NOMO-1 (cell line): ENCODE data around the gene COX7C.
"Not testable (repeated sequence)": the region's sequence is repeated elsewhere in the genome, so short reads cannot be mapped to it uniquely, and the experiment has no call there.

ENCODE experiments used
- DNase-seq, 2 experiments: peaks; one replicate each; lab custom pipeline; 2025; ENCODE audit not compliant: unreplicated experiment in 2 of 2; lab: John Stamatoyannopoulos, UW

The COX7C gene, protein sequence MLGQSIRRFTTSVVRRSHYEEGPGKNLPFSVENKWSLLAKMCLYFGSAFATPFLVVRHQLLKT

GRCh38 chr5:86617756-86618576 is at the start of gene COX7C:
Gene COX7C, plus strand, starts transcription at chr5:86617941. Its CDS starts 115 bp downstream, at chr5:86618056.
- peak; percentile 96 for DNase-seq

DNA sequence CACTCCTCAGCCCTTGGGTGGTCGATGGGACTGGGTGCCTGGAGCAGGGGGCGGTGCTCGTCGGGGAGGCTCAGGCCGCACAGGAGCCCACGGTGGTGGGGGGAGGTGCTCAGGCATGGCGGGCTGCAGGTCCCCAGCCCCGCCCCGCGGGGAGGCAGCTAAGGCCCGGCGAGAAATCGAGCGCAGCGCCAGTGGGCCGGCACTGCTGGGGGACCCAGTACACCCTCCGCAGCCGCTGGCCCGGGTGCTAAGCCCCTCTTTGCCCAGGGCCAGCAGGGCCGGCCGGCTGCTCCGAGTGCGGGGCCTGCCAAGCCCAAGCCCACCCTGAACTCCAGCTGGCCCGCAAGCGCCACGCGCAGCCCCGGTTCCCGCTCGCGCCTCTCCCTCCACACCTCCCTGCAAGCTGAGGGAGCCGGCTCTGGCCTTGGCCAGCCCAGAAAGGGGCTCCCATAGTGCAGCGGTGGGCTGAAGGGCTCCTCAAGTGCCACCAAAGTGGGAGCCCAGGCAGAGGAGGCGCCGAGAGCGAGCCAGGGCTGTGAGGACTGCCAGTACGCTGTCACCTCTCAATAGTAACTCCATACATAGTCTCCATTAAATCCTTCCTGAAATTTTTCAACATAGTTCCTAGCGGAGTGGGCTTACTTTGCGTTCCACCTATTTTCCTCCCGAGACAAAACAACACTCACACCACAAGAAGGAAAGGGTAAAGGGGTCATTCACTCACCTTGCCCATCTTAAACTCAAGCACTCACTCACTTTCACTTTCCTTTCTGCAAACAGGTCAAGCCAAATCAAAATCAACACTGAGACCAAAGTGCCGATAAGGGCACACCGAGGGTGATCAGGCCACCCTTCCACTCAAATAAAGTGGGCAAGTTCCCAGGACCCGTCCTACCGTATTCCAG is 48.0 kb upstream of the COX7C start:
- not testable (repeated sequence) for DNase-seq

DNA sequence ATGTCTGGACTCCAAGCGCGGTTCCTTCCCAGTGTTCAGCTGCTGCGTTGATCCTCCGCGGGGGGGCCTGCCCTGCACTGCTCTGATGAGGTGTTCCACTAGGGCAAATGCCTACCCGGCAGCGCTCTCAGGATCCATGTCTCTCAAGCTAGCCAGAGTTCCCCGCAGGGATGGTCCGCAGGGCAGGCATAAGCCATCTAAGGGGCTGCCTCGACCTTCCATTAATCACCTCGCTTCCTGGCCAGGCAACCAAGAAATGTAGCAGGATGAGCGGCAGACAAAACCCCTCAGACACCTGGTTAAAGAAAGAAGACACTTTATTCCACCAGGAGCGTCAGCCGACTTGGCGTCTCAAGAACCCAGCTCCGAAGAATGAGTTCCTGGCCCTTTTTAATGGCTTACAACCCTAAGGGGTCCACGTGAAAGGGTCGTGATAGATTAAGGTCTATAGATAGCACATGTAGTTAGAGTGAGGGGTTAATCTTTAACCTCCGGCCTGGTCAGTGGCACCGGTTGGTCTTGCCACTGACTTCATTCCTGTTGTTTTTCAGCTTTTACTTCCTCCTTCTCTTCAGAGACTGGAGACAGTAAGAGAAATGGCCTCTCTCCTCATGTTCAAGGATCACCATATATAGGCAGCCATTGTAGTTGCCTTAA is 47.2 kb upstream of the COX7C start:
- no peak for DNase-seq

GRCh38 chr5:86571109-86571508 is 46.6 kb upstream of the COX7C start:
- not testable (repeated sequence) for DNase-seq

DNA sequence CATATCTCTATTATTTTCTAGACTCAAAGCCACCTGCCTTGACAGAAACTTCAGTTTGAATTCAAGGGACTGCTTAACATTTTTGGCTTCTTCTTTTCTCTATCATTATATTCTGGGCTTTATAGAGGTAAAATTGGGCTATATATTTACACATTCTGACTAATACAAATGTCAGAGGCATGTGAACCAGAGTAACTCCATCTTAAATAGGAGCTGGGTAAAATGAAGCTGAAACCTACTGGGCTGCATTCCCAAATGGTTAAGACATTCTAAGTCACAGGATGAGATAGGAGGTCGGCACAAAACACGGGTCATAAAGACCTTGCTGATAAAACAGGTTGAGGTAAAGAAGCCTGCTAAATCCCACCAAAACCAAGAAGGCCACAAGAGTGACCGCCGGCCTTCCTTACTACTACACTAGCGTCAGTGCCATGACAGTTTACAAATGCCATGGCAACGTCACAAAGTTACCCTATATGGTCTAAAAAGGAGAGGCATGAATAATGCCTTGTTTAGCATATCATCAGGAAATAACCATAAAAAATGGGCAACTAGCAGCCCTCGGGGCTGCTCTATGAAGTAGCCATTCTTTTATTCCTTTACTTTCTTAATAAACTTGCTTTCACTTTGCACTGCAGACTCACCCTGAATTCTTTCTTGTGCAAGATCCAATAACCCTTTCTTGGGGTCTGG is 44.8 kb upstream of the COX7C start:
- DNase-seq: no peak

DNA sequence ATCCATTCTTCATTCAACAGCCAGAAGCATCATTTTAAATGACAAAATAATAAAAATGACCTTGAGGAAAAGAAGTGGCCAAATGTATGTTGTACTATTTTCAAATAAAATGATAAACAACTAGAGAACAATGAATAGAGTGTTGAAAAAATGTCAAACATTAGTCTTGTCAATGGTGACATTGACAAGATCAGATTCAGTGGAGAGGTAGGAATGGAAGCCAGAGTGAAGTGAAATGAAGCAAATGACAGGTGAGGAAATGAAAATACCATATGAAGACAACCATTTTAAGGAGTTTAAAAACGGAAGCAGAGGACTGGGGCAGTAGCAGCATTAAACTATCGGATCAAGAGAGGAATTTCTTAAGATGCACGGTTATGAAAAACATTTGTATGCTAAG is 38.2 kb upstream of the COX7C start:
- no peak for DNase-seq

DNA sequence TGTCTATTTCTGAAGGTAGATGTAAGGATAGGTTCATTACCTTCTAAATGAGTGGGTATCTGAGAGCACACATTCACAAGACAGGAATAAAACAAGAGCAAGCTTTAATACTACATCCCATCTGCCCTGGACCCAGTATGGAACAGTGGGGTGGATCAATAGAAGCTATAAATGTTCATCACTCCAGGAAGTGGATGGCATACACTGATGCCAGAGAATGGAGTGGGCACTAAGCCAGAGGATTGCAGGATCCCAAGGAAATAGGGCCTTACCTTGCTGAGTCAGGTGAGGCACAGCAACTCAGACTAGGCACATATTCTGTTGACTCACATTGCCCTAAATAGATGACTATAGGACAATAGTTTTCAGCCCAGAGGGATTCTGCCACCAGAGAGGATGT is 21.3 kb upstream of the COX7C start:
- DNase-seq: no peak

DNA sequence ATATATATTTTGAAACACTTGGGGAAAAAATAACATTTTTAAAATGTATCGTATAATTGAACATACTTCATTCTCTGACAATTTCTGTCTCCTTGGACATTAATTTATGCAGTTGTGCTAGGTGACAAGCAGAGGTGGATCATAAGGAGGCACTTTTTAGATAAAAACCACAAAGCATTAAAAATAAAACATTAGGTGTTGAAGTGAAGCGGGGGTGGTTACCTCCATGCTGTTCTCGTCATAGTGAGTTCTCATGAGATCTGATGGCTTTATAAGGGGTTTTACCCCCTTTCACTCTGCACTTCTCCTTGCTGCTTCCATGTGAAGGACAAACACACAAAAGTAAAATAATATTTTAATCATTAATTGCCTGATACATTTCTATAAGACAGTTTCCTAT is 11.9 kb upstream of the COX7C start:
- no peak for DNase-seq

DNA sequence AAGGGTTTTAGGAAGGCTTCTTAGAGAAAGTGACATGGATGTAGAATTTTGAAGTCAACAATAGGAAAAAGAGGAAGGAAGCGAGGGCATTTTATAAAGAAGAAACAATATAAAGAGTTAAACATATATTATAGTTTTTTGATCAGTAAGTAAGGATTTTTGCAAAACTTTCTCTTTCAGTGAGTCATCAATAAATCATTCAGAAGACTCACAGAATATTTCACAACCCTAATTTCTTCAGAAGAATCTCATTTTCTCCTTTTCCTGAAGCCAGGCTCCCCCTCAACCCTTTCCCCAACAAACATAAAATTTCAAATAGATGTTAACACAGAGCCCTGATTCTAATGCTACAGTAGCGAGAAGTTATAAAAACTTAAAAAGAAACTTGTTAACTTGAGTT is 4.3 kb upstream of the COX7C start:
- peak in 1 of 2 experiments; percentile 37 for DNase-seq

DNA sequence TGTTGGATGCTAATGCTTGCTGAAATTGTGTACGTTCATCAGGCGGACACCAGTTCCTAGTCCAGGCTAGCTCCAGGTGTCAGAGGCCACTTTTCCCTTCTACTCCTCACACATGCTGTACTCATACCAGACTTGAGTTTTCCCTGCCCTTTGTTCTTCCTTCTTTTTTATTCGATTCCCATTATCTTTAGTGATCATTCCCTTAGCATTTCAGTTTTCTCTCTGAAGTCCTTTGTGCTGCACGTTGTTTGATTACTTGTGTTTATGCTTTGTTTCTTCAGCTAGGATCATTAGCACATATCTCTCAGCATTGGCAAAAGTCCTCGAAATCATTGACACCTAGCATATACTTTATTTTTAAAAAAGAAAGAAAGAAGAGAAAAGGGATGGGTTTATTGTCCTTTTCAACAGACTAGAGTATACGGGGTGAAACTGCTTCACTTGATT is 409 bp upstream of the COX7C start:
- DNase-seq: no peak

- peak; percentile 49 to 67 for DNase-seq
Measured at GRCh38 chr5:86623785-86624483, 6.2 kb downstream of the COX7C start.

- DNase-seq: no peak
Measured at GRCh38 chr5:86625148-86625547, 7.4 kb downstream of the COX7C start.

DNA sequence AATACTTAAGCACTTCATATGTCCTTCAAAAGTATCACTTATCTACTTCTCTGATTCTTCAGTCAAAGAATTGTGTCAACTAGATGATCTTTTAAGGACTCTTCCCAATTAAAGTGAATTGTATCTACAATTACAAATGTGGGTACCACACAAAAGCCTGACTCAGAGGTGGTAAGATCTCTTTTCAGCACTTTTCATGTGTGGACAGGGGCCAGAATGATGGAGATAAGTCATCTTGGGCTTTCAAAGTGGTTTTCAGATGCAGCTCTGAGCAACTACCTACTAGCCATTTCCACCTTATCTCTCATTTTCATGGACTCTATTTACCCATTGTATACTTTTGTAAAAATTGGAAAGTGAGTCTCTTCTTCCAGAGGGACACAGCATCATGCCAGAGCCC is 8.4 kb downstream of the COX7C start:
- no peak for DNase-seq

- no peak for DNase-seq
Measured at GRCh38 chr5:86631165-86631564, 13.4 kb downstream of the COX7C start.

- no peak for DNase-seq
Measured at GRCh38 chr5:86640998-86641397, 23.3 kb downstream of the COX7C start.

GRCh38 chr5:86644843-86645242 is 27.1 kb downstream of the COX7C start:
- no peak for DNase-seq

GRCh38 chr5:86645885-86646284 is 28.1 kb downstream of the COX7C start:
- no peak for DNase-seq

DNA sequence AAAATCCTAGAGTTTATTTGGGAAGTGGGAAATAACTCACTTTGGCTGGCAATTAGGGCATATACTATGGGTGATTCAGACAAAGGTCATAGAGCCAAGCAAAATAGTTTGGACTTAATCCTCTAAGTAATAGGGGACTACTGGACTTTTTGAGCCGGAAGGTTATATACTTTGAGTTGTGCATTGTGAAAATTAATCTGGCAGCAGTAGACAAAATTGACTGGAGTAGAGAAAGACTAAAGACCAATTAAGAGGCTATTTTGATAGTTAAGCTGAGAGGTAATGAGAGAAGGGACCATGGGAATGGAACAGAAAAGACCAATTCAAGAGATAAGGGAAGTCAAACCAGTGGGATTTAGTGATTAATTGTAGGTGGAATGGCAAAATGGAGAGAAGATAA is 28.9 kb downstream of the COX7C start:
- DNase-seq: no peak

DNA sequence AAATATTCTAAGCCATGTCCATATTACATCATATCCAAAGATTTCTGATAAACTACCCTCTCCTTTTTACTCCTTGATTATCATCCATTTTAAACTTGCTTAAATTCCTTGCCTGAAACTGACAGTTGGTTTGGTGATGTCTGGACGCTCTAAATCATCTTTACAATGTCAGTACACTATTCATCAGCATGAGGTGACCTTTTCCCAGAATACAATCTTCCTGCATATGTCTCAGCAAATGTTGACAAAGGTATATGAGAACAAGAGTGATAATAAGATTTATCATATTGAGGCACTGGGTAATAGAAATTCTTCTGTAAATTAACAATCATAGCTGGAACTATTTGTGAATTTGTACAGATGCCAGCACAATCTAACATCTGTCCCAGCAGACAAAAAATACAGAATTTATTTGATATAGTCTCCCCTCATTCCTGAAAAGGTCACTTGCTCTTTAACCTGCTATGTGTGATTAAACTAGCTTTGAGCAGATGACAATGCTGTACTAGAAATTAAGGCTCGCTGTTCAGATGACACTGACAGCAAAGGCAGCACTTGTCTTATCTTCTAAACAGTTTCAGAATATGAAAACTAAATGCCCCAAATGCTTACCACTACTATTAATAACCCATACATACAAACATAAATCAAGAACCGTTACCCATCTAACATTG is 32.2 kb downstream of the COX7C start:
- DNase-seq: no peak
